Left ventricle myocardium inferior (tissue), 1 donor: ENCODE results near the gene SEC14L1. TPM values are rescaled to one million over a fixed set of nuclear protein-coding genes. Genes with fewer than 3 reads are reported as not detected.

Experiments
- DNase-seq: peaks from one replicate; pipeline ENCODE4 v3.0.0-alpha.2; 2020
- H3K27ac ChIP-seq: fragments of 200-600 bp; replicated peaks from 2 replicates; pipeline ENCODE4 v1.8.0; 2021
- H3K27me3 ChIP-seq: fragments of 200-600 bp; 2 replicates; pipeline ENCODE4 v1.8.0; 2021; ENCODE audit warnings: low read depth
- H3K36me3 ChIP-seq: fragments of 200-600 bp; 2 replicates; pipeline ENCODE4 v1.8.0; 2021
- H3K4me1 ChIP-seq: fragments of 200-600 bp; 2 replicates; pipeline ENCODE4 v1.8.0; 2021
- H3K4me3 ChIP-seq: fragments of 200-600 bp; 2 replicates; pipeline ENCODE4 v1.8.0; 2021; ENCODE audit warnings: mild to moderate bottlenecking, moderate library complexity
- H3K9me3 ChIP-seq: fragments of 200-600 bp; replicated peaks from 2 replicates; pipeline ENCODE4 v1.8.0; 2021
- CTCF ChIP-seq: fragments of 200-600 bp; IDR thresholded peaks from 2 replicates; pipeline ENCODE4 v1.8.0; 2021; ENCODE audit warnings: antibody characterized with exemption, mild to moderate bottlenecking, borderline replicate concordance
- intact Hi-C: fragments of 100-400 bp; cut with micrococcal nuclease; formaldehyde crosslinking; loops from one replicate; pipeline ENCODE4 v1.11.0; 2022
- total RNA-seq: library from RNA; stranded (reverse); fragmentation: NEBNext Ultra II Directional; extraction: Animal tissue kit (Norgen Biotek cat#: 25700); gene quantifications from one replicate; pipeline ENCODE4 v1.2.1, GENCODE V29; 2021
- donor health status: DM: no; HTN: yes; CAD: no; lungs with severe emphysema.

The SEC14L1 gene
- total RNA-seq, 1 donor from 2014 or later, result 55.5 TPM

- H3K27ac ChIP-seq, result no peak overlapping the region
- H3K4me3 ChIP-seq, result no peak overlapping the region
- no peaks in the 10 kb centered on the region for H3K9me3 ChIP-seq
- TF ChIP-seq CTCF, result no peak
- H3K27me3 ChIP-seq, result no peaks in the 10 kb centered on the region
- peaks cover 30% of the 10 kb centered on the region for H3K4me1 ChIP-seq
- intact Hi-C loops, result no loop called here
- no peak for DNase-seq
- no peaks in the 10 kb centered on the region for H3K36me3 ChIP-seq
These were observed 92.4 kb downstream of the SEC14L1 start for GRCh38 chr17:77233127-77233526.

GRCh38 chr17:77233635-77234334, 93.0 kb downstream of the SEC14L1 start:
- H3K4me3 ChIP-seq, result no peak overlapping the region
- DNase-seq, result no peak
- H3K27ac ChIP-seq, result peak overlapping the region; percentile 76
- H3K4me1 ChIP-seq, result peaks cover 26% of the 10 kb centered on the region
- intact Hi-C loops, result no loop called here
- no peaks in the 10 kb centered on the region for H3K36me3 ChIP-seq
- no peaks in the 10 kb centered on the region for H3K9me3 ChIP-seq
- no peak for TF ChIP-seq CTCF
- no peaks in the 10 kb centered on the region for H3K27me3 ChIP-seq

- no peak for DNase-seq
- H3K4me1 ChIP-seq, result peaks cover 26% of the 10 kb centered on the region
- no peak for TF ChIP-seq CTCF
These were observed 93.9 kb downstream of the SEC14L1 start for GRCh38 chr17:77234695-77235094.

GRCh38 chr17:77235370-77235941, 94.7 kb downstream of the SEC14L1 start:
- no peaks in the 10 kb centered on the region for H3K36me3 ChIP-seq
- H3K4me1 ChIP-seq, result peaks cover 26% of the 10 kb centered on the region
- intact Hi-C loops, result no loop called here
- H3K9me3 ChIP-seq, result no peaks in the 10 kb centered on the region
- no peak for TF ChIP-seq CTCF
- no peaks in the 10 kb centered on the region for H3K27me3 ChIP-seq
- H3K4me3 ChIP-seq, result peak overlapping the region; percentile 49
- DNase-seq, result peak; percentile 45
- H3K27ac ChIP-seq, result peak overlapping the region; percentile 76

More at GRCh38 chr17:77234695-77235094, 93.9 kb downstream of the SEC14L1 start:
- Histone ChIP-seq H3K9me3 (no peaks in the 10 kb centered on the region), H3K27ac (peak overlapping the region; percentile 76), H3K4me3 (no peak overlapping the region), H3K36me3 (no peaks in the 10 kb centered on the region), H3K27me3 (no peaks in the 10 kb centered on the region)
- intact Hi-C loops, result no loop called here

GRCh38 chr17:77237232-77238008, 96.7 kb downstream of the SEC14L1 start:
- Histone ChIP-seq H3K4me3 (no peak overlapping the region), H3K4me1 (peaks cover 30% of the 10 kb centered on the region), H3K27me3 (no peaks in the 10 kb centered on the region), H3K36me3 (no peaks in the 10 kb centered on the region), H3K9me3 (no peaks in the 10 kb centered on the region), H3K27ac (no peak overlapping the region)
- intact Hi-C loops, result no loop called here
- DNase-seq, result no peak
- TF ChIP-seq CTCF, result no peak
